Astrocyte of the cerebellum (primary cell): ENCODE measurements around the gene SPG11.
A peak's percentile ranks its signal among the peaks of the same experiment; 100 is the strongest.

Source experiments
- DNase-seq: peaks from one replicate; pipeline ENCODE4 v3.0.0-alpha.2; 2011; ENCODE audit warnings: low read depth
- H3K4me3 ChIP-seq: 2 replicates; pipeline ENCODE4 v1.5.1; 2011; ENCODE audit warnings: mild to moderate bottlenecking, low read depth, low read length, moderate library complexity
- CTCF ChIP-seq: IDR thresholded peaks from 2 replicates; pipeline ENCODE4 v1.5.1; 2012; ENCODE audit warnings: low read length, low read depth, moderate library complexity, mild to moderate bottlenecking; ENCODE audit errors: missing control alignments
- in situ Hi-C: cut with HindIII; loops from 2 replicates; pipeline ENCODE4 v1.10.0; 2017; ENCODE audit warnings: low sequenced_read_pairs

Gene SPG11

GRCh38 chr15:44585633-44586032 lies 77.8 kb downstream of the SPG11 start:
- no peak for DNase-seq
- no peak overlapping the region for H3K4me3 ChIP-seq
- in situ Hi-C loops: no loop called here
- no peak for TF ChIP-seq CTCF

GRCh38 chr15:44584162-44584749 lies 79.2 kb downstream of the SPG11 start:
- TF ChIP-seq CTCF: peak; percentile 36
- in situ Hi-C loops: no loop called here
- H3K4me3 ChIP-seq: no peak overlapping the region
- DNase-seq: no peak

- no peak for TF ChIP-seq CTCF
- in situ Hi-C loops: no loop called here
- no peak overlapping the region for H3K4me3 ChIP-seq
- no peak for DNase-seq
Measured at GRCh38 chr15:44580105-44580504, 83.4 kb downstream of the SPG11 start.

- H3K4me3 ChIP-seq: no peak overlapping the region
- no peak for DNase-seq
- TF ChIP-seq CTCF: no peak
- in situ Hi-C loops: no loop called here
Measured at GRCh38 chr15:44574734-44575133, 88.7 kb downstream of the SPG11 start.

- in situ Hi-C loops: no loop called here
- no peak overlapping the region for H3K4me3 ChIP-seq
- no peak for TF ChIP-seq CTCF
- DNase-seq: no peak
Measured at GRCh38 chr15:44573386-44573785, 90.1 kb downstream of the SPG11 start.

GRCh38 chr15:44570361-44570760 lies 93.1 kb downstream of the SPG11 start:
- no peak overlapping the region for H3K4me3 ChIP-seq
- in situ Hi-C loops: no loop called here
- TF ChIP-seq CTCF: no peak
- DNase-seq: no peak

GRCh38 chr15:44569316-44569715 lies 94.1 kb downstream of the SPG11 start:
- in situ Hi-C loops: no loop called here
- TF ChIP-seq CTCF: no peak
- H3K4me3 ChIP-seq: no peak overlapping the region
- no peak for DNase-seq
